ENCODE data around the gene AVEN.
"Not testable (repeated sequence)": the region's sequence is repeated elsewhere in the genome, so short reads cannot be mapped to it uniquely, and the experiment has no call there.

Gene AVEN

GRCh38 chr15:33848011-33848410 lies 191.0 kb downstream of the AVEN start:
- no peak for DNase-seq (ENCODE audit: low spot score)

GRCh38 chr15:33846862-33847261 lies 192.1 kb downstream of the AVEN start:
- no peak for DNase-seq (ENCODE audit: low spot score)

GRCh38 chr15:33846142-33846541 lies 192.9 kb downstream of the AVEN start:
- no peak for DNase-seq (ENCODE audit: low spot score)

GRCh38 chr15:33844597-33844996 lies 194.4 kb downstream of the AVEN start:
- no peak for DNase-seq (ENCODE audit: low spot score)

GRCh38 chr15:33844186-33844585 lies 194.8 kb downstream of the AVEN start:
- no peak for DNase-seq (ENCODE audit: low spot score)

- no peak for DNase-seq (ENCODE audit: low spot score)
These were observed 198.4 kb downstream of the AVEN start for GRCh38 chr15:33840615-33841014.

- DNase-seq (ENCODE audit: low spot score) = no peak
These were observed 199.5 kb downstream of the AVEN start for GRCh38 chr15:33839540-33839939.

- DNase-seq (ENCODE audit: low spot score) = no peak
These were observed 201.7 kb downstream of the AVEN start for GRCh38 chr15:33837294-33837693.

GRCh38 chr15:33834892-33835743 lies 203.9 kb downstream of the AVEN start:
- no peak for DNase-seq (ENCODE audit: low spot score)

GRCh38 chr15:33831646-33832045 lies 207.4 kb downstream of the AVEN start:
- no peak for DNase-seq (ENCODE audit: low spot score)

- DNase-seq (ENCODE audit: low spot score) = no peak
These were observed 208.7 kb downstream of the AVEN start for GRCh38 chr15:33830351-33830750.

- DNase-seq (ENCODE audit: low spot score) = no peak
These were observed 212.8 kb downstream of the AVEN start for GRCh38 chr15:33826201-33826600.

GRCh38 chr15:33825453-33825852 lies 213.6 kb downstream of the AVEN start:
- no peak for DNase-seq (ENCODE audit: low spot score)

GRCh38 chr15:33823119-33823518 lies 215.9 kb downstream of the AVEN start:
- DNase-seq (ENCODE audit: low spot score) = no peak

GRCh38 chr15:33822479-33822878 lies 216.5 kb downstream of the AVEN start:
- DNase-seq (ENCODE audit: low spot score) = no peak

- not testable (repeated sequence) for DNase-seq (ENCODE audit: low spot score)
These were observed 219.5 kb downstream of the AVEN start for GRCh38 chr15:33819499-33819898.
